H9 (cell line): ENCODE measurements around the gene CAMTA1. TPM values are rescaled to one million over a fixed set of nuclear protein-coding genes. Genes with fewer than 3 reads are reported as not detected.

Experiments
- DNase-seq: peaks from one replicate; pipeline ENCODE4 v3.0.0-alpha.2; 2017
- H2AFZ ChIP-seq: one replicate; pipeline ENCODE4 v1.6.1; 2013; ENCODE audit warnings: mild to moderate bottlenecking, low read length, control low read depth, moderate library complexity
- H2AK5ac ChIP-seq: 2 replicates; pipeline ENCODE4 v1.6.1; 2013; ENCODE audit warnings: low read length, control low read depth, mixed read lengths; ENCODE audit not compliant: insufficient read length
- H2BK120ac ChIP-seq: one replicate; pipeline ENCODE4 v1.6.1; 2013; ENCODE audit warnings: low read depth, mild to moderate bottlenecking, low read length, control low read depth, inconsistent platforms; ENCODE audit not compliant: poor library complexity, severe bottlenecking
- H2BK12ac ChIP-seq: 2 replicates; pipeline ENCODE4 v1.6.1; 2013; ENCODE audit warnings: low read length, control low read depth, mixed read lengths, low read depth; ENCODE audit not compliant: insufficient read length
- H2BK15ac ChIP-seq: 2 replicates; pipeline ENCODE4 v1.6.1; 2013; ENCODE audit warnings: low read depth, low read length, control low read depth
- H2BK20ac ChIP-seq: one replicate; pipeline ENCODE4 v1.6.1; 2013; ENCODE audit warnings: low read depth, mild to moderate bottlenecking, low read length, control low read depth, inconsistent platforms; ENCODE audit not compliant: poor library complexity, severe bottlenecking
- H2BK5ac ChIP-seq: 2 replicates; pipeline ENCODE4 v1.6.1; 2013; ENCODE audit warnings: low read length, control low read depth, mixed read lengths; ENCODE audit not compliant: insufficient read length
- H3K14ac ChIP-seq: 2 replicates; pipeline ENCODE4 v1.6.1; 2013; ENCODE audit warnings: low read length, control low read depth; ENCODE audit not compliant: insufficient read depth
- H3K18ac ChIP-seq: 2 replicates; pipeline ENCODE4 v1.6.1; 2013; ENCODE audit warnings: low read depth, mild to moderate bottlenecking, mixed read lengths, low read length, control low read depth; ENCODE audit not compliant: insufficient read length
- H3K23ac ChIP-seq: 2 replicates; pipeline ENCODE4 v1.6.1; 2013; ENCODE audit warnings: low read length, control low read depth, mixed read lengths, low read depth; ENCODE audit not compliant: insufficient read length
- H3K23me2 ChIP-seq: 2 replicates; pipeline ENCODE4 v1.6.1; 2013; ENCODE audit warnings: low read depth, mild to moderate bottlenecking, mixed read lengths, low read length, control low read depth; ENCODE audit not compliant: insufficient read length, poor library complexity, severe bottlenecking
- H3K27ac ChIP-seq: 2 replicates; pipeline ENCODE4 v1.5.1; 2013; ENCODE audit warnings: low read length, control low read depth, mixed read lengths, low read depth; ENCODE audit not compliant: insufficient read length
- H3K27me3 ChIP-seq: 2 replicates; pipeline ENCODE4 v1.6.1; 2013; ENCODE audit warnings: low read length, control low read depth, inconsistent platforms; ENCODE audit not compliant: insufficient read depth
- H3K4ac ChIP-seq: 2 replicates; pipeline ENCODE4 v1.6.1; 2013; ENCODE audit warnings: low read depth, mild to moderate bottlenecking, control low read depth, inconsistent platforms, low read length, moderate library complexity
- H3K4me1 ChIP-seq: 2 replicates; pipeline ENCODE4 v1.6.1; 2013; ENCODE audit warnings: low read length, control low read depth, inconsistent platforms; ENCODE audit not compliant: insufficient read depth
- H3K4me2 ChIP-seq: 2 replicates; pipeline ENCODE4 v1.6.1; 2013; ENCODE audit warnings: low read length, control low read depth, mixed read lengths; ENCODE audit not compliant: insufficient read length, insufficient read depth
- H3K56ac ChIP-seq: 2 replicates; pipeline ENCODE4 v1.6.1; 2013; ENCODE audit warnings: low read depth, mild to moderate bottlenecking, mixed read lengths, low read length, control low read depth; ENCODE audit not compliant: insufficient read length
- H3K79me1 ChIP-seq: 2 replicates; pipeline ENCODE4 v1.6.1; 2013; ENCODE audit warnings: low read depth, mild to moderate bottlenecking, moderate library complexity, low read length, control low read depth, inconsistent platforms; ENCODE audit not compliant: insufficient read depth, poor library complexity, severe bottlenecking
- H3K79me2 ChIP-seq: 2 replicates; pipeline ENCODE4 v1.6.1; 2013; ENCODE audit warnings: low read length, control low read depth, inconsistent platforms; ENCODE audit not compliant: insufficient read depth
- H3K9ac ChIP-seq: 2 replicates; pipeline ENCODE4 v1.6.1; 2013; ENCODE audit warnings: low read length, control low read depth, mixed read lengths; ENCODE audit not compliant: insufficient read length; ENCODE audit errors: extremely low read depth
- H3K9me3 ChIP-seq: one replicate; pipeline ENCODE4 v1.6.1; 2013; ENCODE audit warnings: low read depth, low read length, inconsistent platforms; ENCODE audit not compliant: control insufficient read depth
- H3T11ph ChIP-seq: one replicate; pipeline ENCODE4 v1.6.1; 2013; ENCODE audit warnings: mild to moderate bottlenecking, low read length, control low read depth, inconsistent platforms
- H4K20me1 ChIP-seq: one replicate; pipeline ENCODE4 v1.6.1; 2013; ENCODE audit not compliant: control insufficient read depth, insufficient read length, insufficient read depth
- H4K5ac ChIP-seq: 2 replicates; pipeline ENCODE4 v1.6.1; 2013; ENCODE audit warnings: low read depth, mild to moderate bottlenecking, mixed read lengths, low read length, control low read depth; ENCODE audit not compliant: insufficient read length
- H4K8ac ChIP-seq: replicated peaks from 2 replicates; pipeline ENCODE4 v1.6.1; 2013; ENCODE audit warnings: low read length, control low read depth, mixed read lengths, low read depth; ENCODE audit not compliant: insufficient read length
- H4K91ac ChIP-seq: 2 replicates; pipeline ENCODE4 v1.6.1; 2013; ENCODE audit warnings: low read depth, mild to moderate bottlenecking, moderate library complexity, mixed read lengths, low read length, control low read depth; ENCODE audit not compliant: insufficient read length
- H3K27ac Mint-ChIP-seq, 3 experiments: 2 replicates in 2 of 3; 3 replicates in 1 of 3; pipeline ENCODE4 v1.8.0; 2020 to 2021; ENCODE audit warnings: mixed read lengths in 3 of 3, mild to moderate bottlenecking in 1 of 3, moderate library complexity in 1 of 3
- H3K27me3 Mint-ChIP-seq: 2 replicates; pipeline ENCODE4 v1.8.0; 2021; ENCODE audit warnings: low read depth, mild to moderate bottlenecking, moderate library complexity, mixed read lengths
- H3K36me3 Mint-ChIP-seq, 3 experiments: 2 replicates in 2 of 3; 3 replicates in 1 of 3; pipeline ENCODE4 v1.8.0; 2020 to 2021; ENCODE audit warnings: low read depth in 3 of 3, mixed read lengths in 3 of 3; ENCODE audit not compliant: insufficient read depth in 1 of 3
- H3K4me1 Mint-ChIP-seq, 2 experiments: 2 replicates each; pipeline ENCODE4 v1.8.0; 2020; ENCODE audit warnings: mixed read lengths in 2 of 2
- H3K4me3 Mint-ChIP-seq, 2 experiments: 2 replicates in 1 of 2; 3 replicates in 1 of 2; pipeline ENCODE4 v1.8.0; 2020 to 2021; ENCODE audit warnings: mild to moderate bottlenecking in 2 of 2, mixed read lengths in 2 of 2, moderate library complexity in 1 of 2
- H3K9me3 Mint-ChIP-seq, 2 experiments: 2 replicates in 1 of 2; 3 replicates in 1 of 2; pipeline ENCODE4 v1.8.0; 2020; ENCODE audit warnings: mild to moderate bottlenecking in 2 of 2, mixed read lengths in 2 of 2, moderate library complexity in 1 of 2
- WGBS: extraction: QIAGEN DNeasy Blood & Tissue Kit; methylation state at CpG from one replicate; pipeline ENCODE4 v1.1.7; 2013; ENCODE audit warnings: missing lambda C conversion rate, low lambda C conversion rate, mixed read lengths; ENCODE audit not compliant: insufficient read length; ENCODE audit errors: extremely low coverage; 5-methylcytosine and 5-hydroxymethylcytosine counted together
- total RNA-seq: library from RNA; stranded (reverse); gene quantifications from 2 replicates; pipeline ENCODE4 v1.2.1, GENCODE V29; 2021
- TF ChIP-seq, protein P1 (sequence below): fragments of 200-600 bp; sonication (generic); conservative IDR thresholded peaks from 3 replicates; pipeline ENCODE4 v1.8.0; 2021; ENCODE audit warnings: antibody characterized with exemption, mild to moderate bottlenecking

The CAMTA1 gene
- total RNA-seq, 1 experiment from 2014 or later = 115 TPM

DNA sequence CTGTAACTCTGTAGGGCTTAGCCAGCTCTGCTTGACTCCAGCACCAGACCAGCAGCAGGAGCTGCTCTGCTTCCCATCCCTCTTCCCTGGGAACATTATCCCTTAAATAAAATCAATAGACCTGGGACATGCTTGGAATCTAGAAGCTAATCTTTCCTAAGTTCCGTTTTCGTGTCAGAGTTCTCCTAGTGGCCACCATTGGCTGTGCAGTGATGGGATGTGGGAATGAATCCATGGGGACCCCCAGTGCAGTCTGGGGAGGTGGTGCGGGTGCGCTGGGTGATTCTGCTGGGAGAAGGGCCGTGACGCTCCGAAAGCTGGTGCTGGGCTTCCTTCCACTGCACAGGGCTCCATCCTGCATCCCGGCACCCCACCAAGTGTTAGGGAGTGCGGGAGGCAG is 202.7 kb downstream of the CAMTA1 start:
- Histone ChIP-seq H3K23me2 (no peaks in the 10 kb centered on the region), H2AK5ac (no peak overlapping the region), H3K79me2 (no peaks in the 10 kb centered on the region), H3K79me1 (no peaks in the 10 kb centered on the region), H3K4ac (no peak overlapping the region), H3K4me2 (no peak overlapping the region), H3K4me1 (peaks cover 3% of the 10 kb centered on the region; the same call in 1 of the 2 replicates), H3K9ac (no peak overlapping the region), H3K27ac (no peak overlapping the region), H2AFZ (no peak overlapping the region), H4K8ac (no peak overlapping the region), H3K14ac (no peak overlapping the region), H2BK120ac (no peak overlapping the region), H4K20me1 (no peaks in the 10 kb centered on the region), H3K18ac (no peak overlapping the region), H2BK20ac (no peak overlapping the region), H2BK12ac (no peak overlapping the region), H2BK15ac (no peak overlapping the region), H3K9me3 (no peaks in the 10 kb centered on the region), H3T11ph (no peak overlapping the region), H4K5ac (no peak overlapping the region), H3K56ac (no peak overlapping the region), H3K27me3 (no peaks in the 10 kb centered on the region), H4K91ac (no peak overlapping the region), H2BK5ac (no peak overlapping the region), H3K23ac (no peak overlapping the region)
- TF ChIP-seq, protein P1, sequence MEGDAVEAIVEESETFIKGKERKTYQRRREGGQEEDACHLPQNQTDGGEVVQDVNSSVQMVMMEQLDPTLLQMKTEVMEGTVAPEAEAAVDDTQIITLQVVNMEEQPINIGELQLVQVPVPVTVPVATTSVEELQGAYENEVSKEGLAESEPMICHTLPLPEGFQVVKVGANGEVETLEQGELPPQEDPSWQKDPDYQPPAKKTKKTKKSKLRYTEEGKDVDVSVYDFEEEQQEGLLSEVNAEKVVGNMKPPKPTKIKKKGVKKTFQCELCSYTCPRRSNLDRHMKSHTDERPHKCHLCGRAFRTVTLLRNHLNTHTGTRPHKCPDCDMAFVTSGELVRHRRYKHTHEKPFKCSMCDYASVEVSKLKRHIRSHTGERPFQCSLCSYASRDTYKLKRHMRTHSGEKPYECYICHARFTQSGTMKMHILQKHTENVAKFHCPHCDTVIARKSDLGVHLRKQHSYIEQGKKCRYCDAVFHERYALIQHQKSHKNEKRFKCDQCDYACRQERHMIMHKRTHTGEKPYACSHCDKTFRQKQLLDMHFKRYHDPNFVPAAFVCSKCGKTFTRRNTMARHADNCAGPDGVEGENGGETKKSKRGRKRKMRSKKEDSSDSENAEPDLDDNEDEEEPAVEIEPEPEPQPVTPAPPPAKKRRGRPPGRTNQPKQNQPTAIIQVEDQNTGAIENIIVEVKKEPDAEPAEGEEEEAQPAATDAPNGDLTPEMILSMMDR = peak; percentile 53
- no peak for DNase-seq
- no CpG with 5 or more reads among the region's 9 CpGs for WGBS
- no peak overlapping the region for H3K4me3 Mint-ChIP-seq
- peak overlapping the region in 1 of 3 experiments; percentile 3; a peak in 1 of 7 replicates for H3K27ac Mint-ChIP-seq
- H3K36me3 Mint-ChIP-seq = peaks cover 0 to 2% (median 0%) of the 10 kb centered on the region in 3 experiments; a peak in 1 of 7 replicates
- peaks cover 2 to 6% of the 10 kb centered on the region in 2 experiments; a peak in 4 of 5 replicates for H3K9me3 Mint-ChIP-seq
- H3K4me1 Mint-ChIP-seq = peaks cover 41 to 59% of the 10 kb centered on the region in 2 experiments
- H3K27me3 Mint-ChIP-seq = no peaks in the 10 kb centered on the region; the same call in 1 of the 2 replicates
